Measurements from ENCODE around the gene ZCCHC17. TPM values are rescaled to one million over a fixed set of nuclear protein-coding genes. Genes with fewer than 3 reads are reported as not detected.
"Not testable (repeated sequence)": the region's sequence is repeated elsewhere in the genome, so short reads cannot be mapped to it uniquely, and the experiment has no call there.

ZCCHC17 gene
- total RNA-seq, 2 experiments from 2014 or later: 20.9 to 21.0 TPM

DNA sequence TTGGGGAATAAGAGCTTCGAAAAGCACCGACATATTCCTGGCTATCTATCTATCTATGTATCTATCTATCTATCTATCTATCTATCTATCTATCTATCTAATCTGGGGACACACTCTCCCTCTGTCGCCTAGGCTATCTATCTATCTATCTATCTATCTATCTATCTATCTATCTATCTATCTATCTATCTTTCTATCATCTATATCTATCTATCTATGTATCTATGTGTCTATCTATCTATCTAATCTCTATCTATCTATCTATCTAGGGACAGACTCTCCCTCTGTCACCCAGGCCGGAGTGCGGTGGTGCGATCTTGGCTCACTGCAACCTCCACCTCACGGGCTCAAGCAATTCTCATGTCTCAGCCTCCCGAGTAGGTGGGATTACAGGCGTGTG lies 14.4 kb upstream of the ZCCHC17 start:
- H3K27ac Mint-ChIP-seq, H3K9me3 Mint-ChIP-seq, DNase-seq, CTCF ChIA-PET, H3K4me1 Mint-ChIP-seq, H3K4me3 Mint-ChIP-seq, H3K27me3 Mint-ChIP-seq: not testable (repeated sequence)
- POLR2A ChIA-PET: interaction anchor here (2.1 kb wide), 1 partner anchor 14 kb away, joined by 10 read pairs; the partner anchor contains the start of genes SNRNP40 and ZCCHC17
- H3K36me3 Mint-ChIP-seq (ENCODE audit: low read depth): peaks cover 59% of the 10 kb centered on the region

GRCh38 chr1:31287791-31288190 lies 9.0 kb upstream of the ZCCHC17 start:
- CTCF ChIA-PET, H3K27me3 Mint-ChIP-seq, H3K4me3 Mint-ChIP-seq, H3K9me3 Mint-ChIP-seq, H3K4me1 Mint-ChIP-seq, H3K27ac Mint-ChIP-seq, DNase-seq: not testable (repeated sequence)
- peaks cover 59% of the 10 kb centered on the region for H3K36me3 Mint-ChIP-seq (ENCODE audit: low read depth)
- POLR2A ChIA-PET: interaction anchor here (0.7 kb wide), 1 partner anchor 9 kb away, joined by 3 read pairs; the partner anchor contains the start of genes SNRNP40 and ZCCHC17

DNA sequence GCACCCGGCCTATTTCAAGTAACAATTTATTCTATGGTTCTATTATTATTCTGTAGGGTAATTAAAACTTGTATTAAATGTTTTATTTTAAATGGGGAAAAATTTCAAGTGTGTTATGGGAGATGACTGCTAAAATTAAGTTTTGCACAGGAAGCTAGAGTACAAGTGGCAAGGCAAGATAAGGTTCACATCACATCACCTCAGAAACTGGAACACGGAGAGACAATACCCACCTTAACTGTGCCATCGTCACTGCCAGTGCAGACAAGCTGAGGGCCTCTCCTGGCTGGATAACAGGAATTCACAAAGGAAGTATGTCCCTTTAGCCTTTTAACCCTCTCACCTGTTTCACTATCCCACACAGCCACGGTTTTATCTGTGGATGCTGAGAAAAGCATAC lies 7.8 kb upstream of the ZCCHC17 start:
- peaks cover 2% of the 10 kb centered on the region for H3K4me1 Mint-ChIP-seq
- ChIA-PET POLR2A (no interaction called here), CTCF (no interaction called here)
- DNase-seq: no peak
- peaks cover 60% of the 10 kb centered on the region for H3K36me3 Mint-ChIP-seq (ENCODE audit: low read depth)
- no peak overlapping the region for H3K27ac Mint-ChIP-seq
- H3K27me3 Mint-ChIP-seq: no peaks in the 10 kb centered on the region
- no peaks in the 10 kb centered on the region for H3K9me3 Mint-ChIP-seq
- no peak overlapping the region for H3K4me3 Mint-ChIP-seq

- Mint-ChIP-seq H3K27me3 (no peaks in the 10 kb centered on the region), H3K36me3 (ENCODE audit: low read depth) (peaks cover 42% of the 10 kb centered on the region), H3K27ac (no peak overlapping the region), H3K4me3 (no peak overlapping the region), H3K9me3 (no peaks in the 10 kb centered on the region), H3K4me1 (peaks cover 31% of the 10 kb centered on the region)
- no peak for DNase-seq
- CTCF ChIA-PET: interaction anchor here (0.6 to 1.6 kb wide), 7 partner anchors 11 to 253 kb away, joined by 3 to 7 read pairs (median 4); no protein-coding TSS in a partner anchor
- POLR2A ChIA-PET: interaction anchor here (0.6 to 4.1 kb wide), 23 partner anchors 11 to 648 kb away, joined by 3 to 18 read pairs (median 3); partner anchors contain the start of genes FABP3 and SERINC2
These were observed 852 bp upstream of the ZCCHC17 start for GRCh38 chr1:31295874-31296485.

DNA sequence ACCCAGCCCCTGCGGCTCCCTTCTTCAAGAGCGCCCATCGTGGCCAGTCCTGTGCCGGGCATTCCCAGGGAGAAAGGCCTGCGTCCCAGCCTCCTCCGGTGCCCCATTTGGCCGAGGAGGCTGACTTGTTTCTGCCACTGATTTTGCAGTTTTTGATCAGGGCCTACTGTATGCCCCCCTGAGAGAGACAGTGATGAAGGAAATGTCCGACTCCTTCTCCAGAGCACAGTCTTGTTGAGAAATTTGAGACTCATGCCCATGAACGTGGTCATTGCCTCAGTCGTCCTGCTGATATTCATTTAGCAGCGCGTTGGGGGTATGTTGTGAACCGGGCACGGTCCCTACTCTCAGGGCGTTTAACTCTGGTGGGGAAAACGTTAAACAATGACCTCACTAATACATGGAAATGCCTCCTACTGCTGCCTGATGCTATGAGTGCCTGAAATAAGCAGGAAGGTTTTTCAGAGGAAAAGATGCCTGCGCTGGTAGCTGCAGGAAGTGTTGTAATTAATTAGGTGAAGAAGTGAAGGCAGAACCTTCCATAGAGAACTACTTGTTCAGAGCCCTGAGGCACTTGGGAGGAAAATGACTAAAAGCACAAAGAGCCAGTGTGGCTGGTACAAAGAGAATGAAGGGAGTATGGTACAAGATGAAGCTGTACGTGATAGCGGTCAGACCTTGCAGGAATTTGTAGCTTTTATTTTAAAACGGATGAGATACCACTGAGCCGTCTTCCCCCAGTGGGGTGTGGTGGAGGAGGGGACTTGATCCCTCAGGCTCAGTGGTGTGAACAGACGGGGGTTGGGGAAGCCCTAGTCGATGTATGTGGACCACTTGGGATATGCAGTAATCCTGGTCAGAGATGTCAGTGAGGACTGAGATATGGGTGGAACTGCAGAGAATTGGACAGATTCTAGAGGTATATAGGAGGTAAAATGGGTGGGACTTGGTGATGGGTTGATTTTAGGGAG lies 730 bp downstream of the ZCCHC17 start:
- POLR2A ChIA-PET: interaction anchor here (0.7 to 4.1 kb wide), 24 partner anchors 10 to 590 kb away, joined by 3 to 18 read pairs (median 4); partner anchors contain the start of genes FABP3 and SERINC2
- H3K4me1 Mint-ChIP-seq: peaks cover 31% of the 10 kb centered on the region
- DNase-seq: no peak

DNA sequence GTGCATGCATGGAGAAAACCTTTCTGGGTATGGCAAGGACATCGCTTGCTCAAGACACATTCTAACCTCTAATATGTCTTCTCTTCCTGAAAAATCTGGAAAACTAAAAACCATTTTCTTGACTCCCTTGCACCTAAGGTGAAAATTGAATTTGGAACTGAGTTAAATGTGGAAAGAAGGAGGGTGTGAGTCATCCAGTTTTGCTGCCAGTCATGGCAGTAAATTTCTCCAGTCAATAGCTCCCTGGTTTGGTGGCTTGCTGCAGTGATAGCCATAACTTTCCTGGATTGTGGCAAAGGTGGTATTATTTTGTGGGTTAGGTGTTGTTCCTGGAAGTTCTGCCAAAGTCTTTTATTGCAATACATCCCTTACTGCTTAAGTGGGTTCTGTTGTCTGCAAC lies 2.5 kb downstream of the ZCCHC17 start:
- H3K9me3 Mint-ChIP-seq: no peaks in the 10 kb centered on the region
- ChIA-PET POLR2A (interaction anchor here (4.1 kb wide), 1 partner anchor 8 kb away, joined by 18 read pairs; no protein-coding TSS in a partner anchor), CTCF (no interaction called here)
- no peak for DNase-seq
- peaks cover 29% of the 10 kb centered on the region for H3K4me1 Mint-ChIP-seq
- H3K27me3 Mint-ChIP-seq: no peaks in the 10 kb centered on the region
- no peak overlapping the region for H3K27ac Mint-ChIP-seq
- H3K4me3 Mint-ChIP-seq: no peak overlapping the region
- peaks cover 17% of the 10 kb centered on the region for H3K36me3 Mint-ChIP-seq (ENCODE audit: low read depth)

More for the DNA sequence above, 730 bp downstream of the ZCCHC17 start:
- no peaks in the 10 kb centered on the region for H3K9me3 Mint-ChIP-seq
- H3K27me3 Mint-ChIP-seq: no peaks in the 10 kb centered on the region
- H3K27ac Mint-ChIP-seq: no peak overlapping the region
- H3K36me3 Mint-ChIP-seq (ENCODE audit: low read depth): peaks cover 27% of the 10 kb centered on the region
- H3K4me3 Mint-ChIP-seq: no peak overlapping the region
- CTCF ChIA-PET: interaction anchor here (0.7 to 1.6 kb wide), 9 partner anchors 11 to 251 kb away, joined by 3 to 7 read pairs (median 3); partner anchors contain the start of gene PUM1

DNA sequence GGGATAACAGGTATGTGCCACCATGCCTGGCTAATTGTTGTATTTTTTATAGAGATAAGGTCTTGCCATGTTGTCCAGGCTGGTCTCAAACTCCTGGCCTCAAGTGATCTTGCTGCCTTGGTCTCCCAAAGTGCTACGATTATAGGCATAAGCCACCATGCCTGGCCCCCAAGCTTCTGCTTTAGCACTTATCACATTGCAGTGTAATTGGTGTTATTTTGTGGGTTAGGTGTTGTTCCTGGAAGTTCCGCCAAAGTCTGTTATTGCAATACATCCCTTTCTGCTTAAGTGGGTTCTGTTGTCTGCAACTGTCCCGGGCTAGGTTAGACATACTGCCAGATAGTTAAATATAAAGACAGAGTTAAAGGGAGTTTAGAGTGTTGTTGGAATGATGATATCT lies 3.4 kb downstream of the ZCCHC17 start:
- no peak for DNase-seq
- CTCF ChIA-PET: no interaction called here
- Mint-ChIP-seq H3K36me3 (ENCODE audit: low read depth) (peaks cover 12% of the 10 kb centered on the region), H3K27me3 (no peaks in the 10 kb centered on the region), H3K4me3 (no peak overlapping the region), H3K4me1 (peaks cover 24% of the 10 kb centered on the region), H3K9me3 (no peaks in the 10 kb centered on the region), H3K27ac (no peak overlapping the region)
- POLR2A ChIA-PET: no interaction called here

- Mint-ChIP-seq H3K4me1 (peaks cover 20% of the 10 kb centered on the region), H3K9me3 (no peaks in the 10 kb centered on the region), H3K36me3 (ENCODE audit: low read depth) (peaks cover 11% of the 10 kb centered on the region), H3K27me3 (no peaks in the 10 kb centered on the region), H3K4me3 (no peak overlapping the region), H3K27ac (no peak overlapping the region)
- POLR2A ChIA-PET: no interaction called here
- no peak for DNase-seq
- CTCF ChIA-PET: interaction anchor here (1.0 kb wide), 1 partner anchor 559 kb away, joined by 3 read pairs; no protein-coding TSS in a partner anchor
These were observed 6.0 kb downstream of the ZCCHC17 start for GRCh38 chr1:31302709-31303441.

DNA sequence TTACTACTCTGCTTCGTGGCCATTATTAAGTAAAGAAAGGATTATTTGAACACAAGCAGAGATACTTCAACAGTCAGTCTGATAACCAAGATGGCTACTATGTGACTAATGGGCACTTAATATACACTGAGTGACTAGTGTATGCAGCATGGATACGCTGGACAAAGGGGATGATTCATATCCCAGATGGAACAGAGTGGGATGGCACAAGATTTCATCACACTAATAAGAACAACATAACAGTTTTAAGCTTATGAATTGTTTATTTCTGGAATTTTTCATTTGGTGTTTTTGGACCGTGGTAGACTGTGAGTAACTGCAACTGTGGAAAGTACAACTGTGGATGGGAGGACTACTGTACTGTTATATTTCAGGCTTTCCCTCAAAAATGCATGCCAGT lies 9.4 kb downstream of the ZCCHC17 start:
- Mint-ChIP-seq H3K27me3 (no peaks in the 10 kb centered on the region), H3K9me3 (no peaks in the 10 kb centered on the region), H3K4me1 (peaks cover 6% of the 10 kb centered on the region), H3K4me3 (no peak overlapping the region), H3K36me3 (ENCODE audit: low read depth) (peaks cover 10% of the 10 kb centered on the region), H3K27ac (no peak overlapping the region)
- POLR2A ChIA-PET: interaction anchor here (3.2 kb wide), 1 partner anchor 9 kb away, joined by 18 read pairs; the partner anchor contains the start of genes SNRNP40 and ZCCHC17
- CTCF ChIA-PET: no interaction called here
- DNase-seq: no peak

GRCh38 chr1:31308036-31308435 lies 11.2 kb downstream of the ZCCHC17 start:
- Mint-ChIP-seq H3K36me3 (ENCODE audit: low read depth) (peaks cover 18% of the 10 kb centered on the region), H3K9me3 (no peaks in the 10 kb centered on the region), H3K27ac (no peak overlapping the region), H3K4me1 (peaks cover 6% of the 10 kb centered on the region), H3K27me3 (no peaks in the 10 kb centered on the region), H3K4me3 (no peak overlapping the region)
- ChIA-PET CTCF (interaction anchor here (0.9 kb wide), 1 partner anchor 11 kb away, joined by 3 read pairs; the partner anchor contains the start of genes SNRNP40 and ZCCHC17), POLR2A (interaction anchor here (3.2 kb wide), 1 partner anchor 11 kb away, joined by 18 read pairs; the partner anchor contains the start of genes SNRNP40 and ZCCHC17)
- DNase-seq: no peak

DNA sequence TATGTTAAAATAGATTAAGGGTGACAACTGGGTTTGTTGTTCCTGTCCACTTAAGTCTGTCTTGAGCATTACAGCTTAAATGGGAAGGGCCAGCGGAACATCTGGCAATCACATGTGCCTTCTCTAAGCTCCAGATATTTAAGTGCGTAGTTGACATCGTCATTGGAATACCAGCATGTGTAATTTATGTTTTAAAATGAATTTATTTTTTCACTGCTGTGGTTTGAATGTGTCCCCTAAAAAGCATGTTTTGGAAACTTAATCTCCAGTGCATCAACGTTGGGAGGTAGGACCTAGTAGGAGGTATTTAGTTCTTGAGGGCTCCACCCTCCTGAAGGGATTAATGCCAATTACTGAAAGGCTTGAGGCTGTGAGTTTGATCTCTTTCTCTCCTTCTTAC lies 13.4 kb downstream of the ZCCHC17 start:
- H3K36me3 Mint-ChIP-seq (ENCODE audit: low read depth): peaks cover 30% of the 10 kb centered on the region
- no peaks in the 10 kb centered on the region for H3K9me3 Mint-ChIP-seq
- ChIA-PET POLR2A (interaction anchor here (0.9 kb wide), 1 partner anchor 13 kb away, joined by 4 read pairs; the partner anchor contains the start of genes SNRNP40 and ZCCHC17), CTCF (no interaction called here)
- H3K4me3 Mint-ChIP-seq: no peak overlapping the region
- DNase-seq: no peak
- no peak overlapping the region for H3K27ac Mint-ChIP-seq
- H3K4me1 Mint-ChIP-seq: peaks cover 6% of the 10 kb centered on the region
- H3K27me3 Mint-ChIP-seq: no peaks in the 10 kb centered on the region

GRCh38 chr1:31315902-31316301 lies 19.1 kb downstream of the ZCCHC17 start:
- no peak overlapping the region for H3K4me3 Mint-ChIP-seq
- no peaks in the 10 kb centered on the region for H3K9me3 Mint-ChIP-seq
- ChIA-PET CTCF (no interaction called here), POLR2A (no interaction called here)
- peaks cover 36% of the 10 kb centered on the region for H3K36me3 Mint-ChIP-seq (ENCODE audit: low read depth)
- no peak overlapping the region for H3K27ac Mint-ChIP-seq
- no peaks in the 10 kb centered on the region for H3K27me3 Mint-ChIP-seq
- no peak for DNase-seq
- H3K4me1 Mint-ChIP-seq: peaks cover 1% of the 10 kb centered on the region

Measured in activated CD4-positive, alpha-beta memory T cell treated with anti-CD3 and anti-CD28 coated beads, Interleukin-2, amount 10 ng/mL, durations not matched to agents 7 days and 5 days (primary cell).